ENCODE results near the gene TSPAN18. TPM values are rescaled to one million over a fixed set of nuclear protein-coding genes. Genes with fewer than 3 reads are reported as not detected.

Gene TSPAN18
- total RNA-seq, 1 donor from 2014 or later: 5.2 TPM

- Histone ChIP-seq H3K27me3 (ENCODE audit: control insufficient read depth, insufficient read depth, low read length) (peaks cover 13% of the 10 kb centered on the region), H3K4me3 (ENCODE audit: low read depth, low read length) (no peak overlapping the region), H3K36me3 (ENCODE audit: control insufficient read depth, insufficient read depth, low read length) (no peaks in the 10 kb centered on the region)
- DNase-seq (ENCODE audit: low read depth): no peak
- TF ChIP-seq CTCF (IDR thresholded peaks at IDR 0.05; ENCODE audit: insufficient read depth, low read length, poor library complexity, severe bottlenecking): no peak
These were observed 175.0 kb downstream of the TSPAN18 start for GRCh38 chr11:44901786-44902185.

- DNase-seq (ENCODE audit: low read depth): no peak
- TF ChIP-seq CTCF (IDR thresholded peaks at IDR 0.05; ENCODE audit: insufficient read depth, low read length, poor library complexity, severe bottlenecking): no peak
- H3K36me3 ChIP-seq (ENCODE audit: control insufficient read depth, insufficient read depth, low read length): no peaks in the 10 kb centered on the region
These were observed 176.3 kb downstream of the TSPAN18 start for GRCh38 chr11:44903035-44903434.

GRCh38 chr11:44903518-44903917 is 176.8 kb downstream of the TSPAN18 start:
- Histone ChIP-seq H3K27me3 (ENCODE audit: control insufficient read depth, insufficient read depth, low read length) (peaks cover 13% of the 10 kb centered on the region), H3K4me3 (ENCODE audit: low read depth, low read length) (no peak overlapping the region), H3K36me3 (ENCODE audit: control insufficient read depth, insufficient read depth, low read length) (no peaks in the 10 kb centered on the region)
- TF ChIP-seq CTCF (IDR thresholded peaks at IDR 0.05; ENCODE audit: insufficient read depth, low read length, poor library complexity, severe bottlenecking): no peak
- no peak for DNase-seq (ENCODE audit: low read depth)

More at GRCh38 chr11:44903035-44903434, 176.3 kb downstream of the TSPAN18 start:
- no peak overlapping the region for H3K4me3 ChIP-seq (ENCODE audit: low read depth, low read length)
- peaks cover 13% of the 10 kb centered on the region for H3K27me3 ChIP-seq (ENCODE audit: control insufficient read depth, insufficient read depth, low read length)

- TF ChIP-seq CTCF (IDR thresholded peaks at IDR 0.05; ENCODE audit: insufficient read depth, low read length, poor library complexity, severe bottlenecking): no peak
- DNase-seq (ENCODE audit: low read depth): no peak
These were observed 177.7 kb downstream of the TSPAN18 start for GRCh38 chr11:44904261-44905020.

GRCh38 chr11:44905131-44905866 is 178.5 kb downstream of the TSPAN18 start:
- Histone ChIP-seq H3K4me3 (ENCODE audit: low read depth, low read length) (no peak overlapping the region), H3K27me3 (ENCODE audit: control insufficient read depth, insufficient read depth, low read length) (peaks cover 17% of the 10 kb centered on the region), H3K36me3 (ENCODE audit: control insufficient read depth, insufficient read depth, low read length) (no peaks in the 10 kb centered on the region)
- no peak for TF ChIP-seq CTCF (IDR thresholded peaks at IDR 0.05; ENCODE audit: insufficient read depth, low read length, poor library complexity, severe bottlenecking)
- no peak for DNase-seq (ENCODE audit: low read depth)

More at GRCh38 chr11:44904261-44905020, 177.7 kb downstream of the TSPAN18 start:
- Histone ChIP-seq H3K4me3 (ENCODE audit: low read depth, low read length) (no peak overlapping the region), H3K36me3 (ENCODE audit: control insufficient read depth, insufficient read depth, low read length) (no peaks in the 10 kb centered on the region), H3K27me3 (ENCODE audit: control insufficient read depth, insufficient read depth, low read length) (peaks cover 15% of the 10 kb centered on the region)

Measured in kidney epithelial cell (primary cell).